ENCODE measurements around the gene HSF2BP.
"Not testable (repeated sequence)": the region's sequence is repeated elsewhere in the genome, so short reads cannot be mapped to it uniquely, and the experiment has no call there.

DNA sequence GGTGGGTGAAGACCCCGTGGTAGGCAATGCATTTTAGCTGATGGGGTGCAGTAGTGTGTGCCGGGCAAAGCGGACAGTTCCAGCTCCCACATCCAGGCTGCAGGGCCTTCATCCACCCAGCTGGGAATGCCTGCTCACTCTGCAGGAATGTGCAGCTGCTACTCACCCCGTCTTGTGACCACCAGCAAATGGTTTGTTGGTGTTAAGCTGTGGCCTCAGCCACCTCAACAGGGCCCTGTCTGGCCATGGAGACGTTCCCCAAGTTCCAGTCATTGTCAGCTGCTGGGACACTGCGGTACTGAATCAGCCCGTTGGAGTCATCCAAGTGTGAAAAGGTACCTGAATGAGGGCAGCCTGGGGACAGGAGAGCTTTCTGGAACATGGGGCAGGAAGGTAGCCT is 161.2 kb downstream of the HSF2BP start:
- not testable (repeated sequence) for TF ChIP-seq SP4 (IDR thresholded peaks at IDR 0.05; ENCODE audit: low read length); EP300 (IDR thresholded peaks at IDR 0.05; ENCODE audit: borderline replicate concordance in 1 of 2, low read depth in 2 of 2, low read length in 2 of 2); SIRT6 (IDR thresholded peaks at IDR 0.05; ENCODE audit: low read length); EZH2 (IDR thresholded peaks at IDR 0.05; ENCODE audit: low read depth, low read length, severe bottlenecking); RFX5 (IDR thresholded peaks at IDR 0.05; ENCODE audit: borderline replicate concordance, low read depth, low read length); POLR2AphosphoS5 (IDR thresholded peaks at IDR 0.05; ENCODE audit: low read depth, low read length); POLR2A (IDR thresholded peaks at IDR 0.05; ENCODE audit: control extremely low read depth in 1 of 2, low read depth in 2 of 2, low read length in 2 of 2); SRF (IDR thresholded peaks at IDR 0.05; ENCODE audit: low read depth, low read length); NRF1 (IDR thresholded peaks at IDR 0.05; ENCODE audit: low read depth, low read length); HDAC2 (IDR thresholded peaks at IDR 0.05; ENCODE audit: borderline replicate concordance in 1 of 2, low read depth in 2 of 2, low read length in 2 of 2); JUN (IDR thresholded peaks at IDR 0.05; ENCODE audit: low read depth, low read length); TAF1 (IDR thresholded peaks at IDR 0.05; ENCODE audit: low read depth, low read length)
- TF ChIP-seq, protein P1, sequence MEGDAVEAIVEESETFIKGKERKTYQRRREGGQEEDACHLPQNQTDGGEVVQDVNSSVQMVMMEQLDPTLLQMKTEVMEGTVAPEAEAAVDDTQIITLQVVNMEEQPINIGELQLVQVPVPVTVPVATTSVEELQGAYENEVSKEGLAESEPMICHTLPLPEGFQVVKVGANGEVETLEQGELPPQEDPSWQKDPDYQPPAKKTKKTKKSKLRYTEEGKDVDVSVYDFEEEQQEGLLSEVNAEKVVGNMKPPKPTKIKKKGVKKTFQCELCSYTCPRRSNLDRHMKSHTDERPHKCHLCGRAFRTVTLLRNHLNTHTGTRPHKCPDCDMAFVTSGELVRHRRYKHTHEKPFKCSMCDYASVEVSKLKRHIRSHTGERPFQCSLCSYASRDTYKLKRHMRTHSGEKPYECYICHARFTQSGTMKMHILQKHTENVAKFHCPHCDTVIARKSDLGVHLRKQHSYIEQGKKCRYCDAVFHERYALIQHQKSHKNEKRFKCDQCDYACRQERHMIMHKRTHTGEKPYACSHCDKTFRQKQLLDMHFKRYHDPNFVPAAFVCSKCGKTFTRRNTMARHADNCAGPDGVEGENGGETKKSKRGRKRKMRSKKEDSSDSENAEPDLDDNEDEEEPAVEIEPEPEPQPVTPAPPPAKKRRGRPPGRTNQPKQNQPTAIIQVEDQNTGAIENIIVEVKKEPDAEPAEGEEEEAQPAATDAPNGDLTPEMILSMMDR (IDR thresholded peaks at IDR 0.05; ENCODE audit: control extremely low read depth in 1 of 3, insufficient read depth in 1 of 3, low read depth in 1 of 3, low read length in 3 of 3), result not testable (repeated sequence)
- TF ChIP-seq, protein P2, sequence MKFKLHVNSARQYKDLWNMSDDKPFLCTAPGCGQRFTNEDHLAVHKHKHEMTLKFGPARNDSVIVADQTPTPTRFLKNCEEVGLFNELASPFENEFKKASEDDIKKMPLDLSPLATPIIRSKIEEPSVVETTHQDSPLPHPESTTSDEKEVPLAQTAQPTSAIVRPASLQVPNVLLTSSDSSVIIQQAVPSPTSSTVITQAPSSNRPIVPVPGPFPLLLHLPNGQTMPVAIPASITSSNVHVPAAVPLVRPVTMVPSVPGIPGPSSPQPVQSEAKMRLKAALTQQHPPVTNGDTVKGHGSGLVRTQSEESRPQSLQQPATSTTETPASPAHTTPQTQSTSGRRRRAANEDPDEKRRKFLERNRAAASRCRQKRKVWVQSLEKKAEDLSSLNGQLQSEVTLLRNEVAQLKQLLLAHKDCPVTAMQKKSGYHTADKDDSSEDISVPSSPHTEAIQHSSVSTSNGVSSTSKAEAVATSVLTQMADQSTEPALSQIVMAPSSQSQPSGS (IDR thresholded peaks at IDR 0.05; ENCODE audit: low read length), result not testable (repeated sequence)
